GM12864 (cell line): ENCODE results near the gene CGNL1.

Experiments
- DNase-seq: peaks from one replicate; pipeline ENCODE4 v3.0.0-alpha.2; 2011; ENCODE audit warnings: low read depth
- H3K4me3 ChIP-seq: 2 replicates; pipeline ENCODE4 v1.5.1; 2011; ENCODE audit warnings: mild to moderate bottlenecking, low read depth, low read length, control low read depth
- CTCF ChIP-seq: IDR thresholded peaks from 2 replicates; pipeline ENCODE4 v1.5.1; 2011; ENCODE audit warnings: low read depth, mild to moderate bottlenecking, moderate library complexity, low read length, control low read depth, inconsistent platforms; ENCODE audit errors: missing control alignments

The CGNL1 gene

GRCh38 chr15:57544848-57545480, 168.7 kb downstream of the CGNL1 start:
- H3K4me3 ChIP-seq = no peak overlapping the region
- TF ChIP-seq CTCF = no peak

GRCh38 chr15:57545995-57546394, 169.7 kb downstream of the CGNL1 start:
- DNase-seq = no peak
- H3K4me3 ChIP-seq = no peak overlapping the region
- no peak for TF ChIP-seq CTCF

More at GRCh38 chr15:57544848-57545480, 168.7 kb downstream of the CGNL1 start:
- no peak for DNase-seq

GRCh38 chr15:57547243-57547755, 171.0 kb downstream of the CGNL1 start:
- no peak for TF ChIP-seq CTCF
- H3K4me3 ChIP-seq = no peak overlapping the region
- no peak for DNase-seq

GRCh38 chr15:57548351-57548750, 172.0 kb downstream of the CGNL1 start:
- H3K4me3 ChIP-seq = no peak overlapping the region
- no peak for TF ChIP-seq CTCF
- no peak for DNase-seq

- no peak for TF ChIP-seq CTCF
- H3K4me3 ChIP-seq = no peak overlapping the region
- no peak for DNase-seq
Measured at GRCh38 chr15:57548835-57549234, 172.5 kb downstream of the CGNL1 start.

- TF ChIP-seq CTCF = no peak
- no peak for DNase-seq
- H3K4me3 ChIP-seq = no peak overlapping the region
Measured at GRCh38 chr15:57549935-57550334, 173.6 kb downstream of the CGNL1 start.

GRCh38 chr15:57550640-57551039, 174.3 kb downstream of the CGNL1 start:
- DNase-seq = no peak
- no peak overlapping the region for H3K4me3 ChIP-seq
- no peak for TF ChIP-seq CTCF
